BLaER1 (cell line): ENCODE results near the gene ZMIZ2.

Source experiments
- H3K27ac ChIP-seq: shearing (Covaris generic); formaldehyde crosslinking; 2 replicates; pipeline ENCODE4 v1.8.1; 2022
- H3K27me3 ChIP-seq: shearing (Covaris generic); formaldehyde crosslinking; 2 replicates; pipeline ENCODE4 v1.8.1; 2022
- H3K36me3 ChIP-seq: shearing (Covaris generic); formaldehyde crosslinking; 2 replicates; pipeline ENCODE4 v1.8.1; 2022
- H3K4me1 ChIP-seq: shearing (Covaris generic); formaldehyde crosslinking; 2 replicates; pipeline ENCODE4 v1.8.1; 2022
- H3K4me2 ChIP-seq: shearing (Covaris generic); formaldehyde crosslinking; 2 replicates; pipeline ENCODE4 v1.8.1; 2022
- H3K4me3 ChIP-seq: shearing (Covaris generic); formaldehyde crosslinking; 2 replicates; pipeline ENCODE4 v1.8.1; 2022
- H3K9ac ChIP-seq: shearing (Covaris generic); formaldehyde crosslinking; 2 replicates; pipeline ENCODE4 v1.8.1; 2022
- H3K9me3 ChIP-seq: shearing (Covaris generic); formaldehyde crosslinking; 2 replicates; pipeline ENCODE4 v1.8.1; 2022
- H4K20me1 ChIP-seq: shearing (Covaris generic); formaldehyde crosslinking; 2 replicates; pipeline ENCODE4 v1.8.1; 2022
- Cebpa-rat ChIP-seq: shearing (Covaris generic); IDR thresholded peaks from 2 replicates; pipeline ENCODE4 v1.8.1; 2022

The ZMIZ2 gene

GRCh38 chr7:44819292-44819691, 70.6 kb downstream of the ZMIZ2 start:
- no peak overlapping the region for H3K27ac ChIP-seq
- H3K4me1 ChIP-seq, result no peaks in the 10 kb centered on the region; the same call in 1 of the 2 replicates
- H3K4me3 ChIP-seq, result no peak overlapping the region
- H3K27me3 ChIP-seq, result no peaks in the 10 kb centered on the region
- H3K9me3 ChIP-seq, result no peaks in the 10 kb centered on the region
- TF ChIP-seq Cebpa-rat, result no peak
- H3K36me3 ChIP-seq, result peaks cover 10% of the 10 kb centered on the region
- no peaks in the 10 kb centered on the region for H4K20me1 ChIP-seq
- no peak overlapping the region for H3K9ac ChIP-seq
- no peak overlapping the region for H3K4me2 ChIP-seq
